Endothelial cell of umbilical vein (primary cell): Measurements from ENCODE around the gene RUSF1.

Experiments used
- EZH2 ChIP-seq: IDR thresholded peaks from 2 replicates; pipeline ENCODE4 v1.6.1; 2012; ENCODE audit warnings: borderline replicate concordance, low read depth, mild to moderate bottlenecking, moderate library complexity, low read length, inconsistent platforms; ENCODE audit not compliant: severe bottlenecking
- GATA2 ChIP-seq: IDR thresholded peaks from 2 replicates; pipeline ENCODE4 v1.7.0; 2011; ENCODE audit warnings: low read depth, mild to moderate bottlenecking, moderate library complexity, mixed read lengths, low read length; ENCODE audit not compliant: insufficient read length, insufficient read depth
- MYC ChIP-seq: IDR thresholded peaks from one replicate; pipeline ENCODE4 v1.6.1; 2011; ENCODE audit warnings: mild to moderate bottlenecking, low read depth, low read length
- POLR2A ChIP-seq: IDR thresholded peaks from 2 replicates; pipeline ENCODE4 v1.6.1; 2012; ENCODE audit warnings: low read depth, mild to moderate bottlenecking, control low read depth, low read length
- TF ChIP-seq, protein P1 (sequence below), 2 donors: IDR thresholded peaks; 1 replicate in 1 of 2; 2 replicates in 1 of 2; pipeline ENCODE4 v1.5.1; 2011; ENCODE audit warnings: low read length in 2 of 2, mild to moderate bottlenecking in 2 of 2, moderate library complexity in 2 of 2, control low read depth in 1 of 2, inconsistent platforms in 1 of 2, low read depth in 1 of 2; ENCODE audit not compliant: insufficient read depth in 1 of 2; ENCODE audit errors: extremely low read depth in 1 of 2
- TF ChIP-seq, protein P2 (sequence below): IDR thresholded peaks from 2 replicates; pipeline ENCODE4 v1.6.1; 2011; ENCODE audit not compliant: insufficient read depth, insufficient read length

DNA sequence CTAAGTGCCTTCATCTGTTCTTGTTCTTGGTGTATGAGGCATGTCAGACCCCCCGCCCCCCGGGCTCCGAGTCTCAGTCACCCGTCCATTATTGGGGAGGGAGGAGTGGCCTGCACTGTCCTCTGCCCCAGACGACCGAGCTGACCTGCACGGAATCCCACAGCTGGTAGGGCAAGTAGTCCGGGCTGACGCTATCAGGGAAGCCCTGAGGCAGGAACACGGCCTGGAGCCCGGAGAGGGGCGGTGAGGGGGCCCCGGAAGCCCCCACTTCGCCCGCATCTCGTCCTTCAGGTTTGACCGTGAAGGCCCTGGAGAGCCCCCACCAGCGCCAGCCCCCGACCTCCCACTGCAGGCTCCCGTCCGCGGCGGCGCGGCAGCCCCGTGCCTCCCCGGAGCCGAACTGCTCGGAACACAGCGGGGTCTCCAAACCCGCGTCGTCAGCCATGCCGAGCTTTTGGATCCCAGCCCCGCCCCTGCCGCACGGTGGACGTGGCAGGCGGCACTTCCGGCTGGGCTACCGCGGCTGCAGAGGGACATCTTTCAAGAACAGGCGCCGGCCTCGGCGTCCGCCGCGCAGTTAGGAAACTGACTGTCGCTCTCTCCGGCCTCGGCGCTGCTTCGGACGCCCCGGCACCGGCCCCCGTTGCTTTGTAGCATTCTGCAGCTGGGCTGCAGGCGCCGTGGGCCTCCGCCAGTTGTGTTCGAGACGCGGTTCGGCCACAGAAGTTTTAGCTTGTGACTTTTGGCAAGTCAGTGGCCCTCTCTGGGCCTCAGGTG lies at the start of gene RUSF1:
- TF ChIP-seq, protein P1, sequence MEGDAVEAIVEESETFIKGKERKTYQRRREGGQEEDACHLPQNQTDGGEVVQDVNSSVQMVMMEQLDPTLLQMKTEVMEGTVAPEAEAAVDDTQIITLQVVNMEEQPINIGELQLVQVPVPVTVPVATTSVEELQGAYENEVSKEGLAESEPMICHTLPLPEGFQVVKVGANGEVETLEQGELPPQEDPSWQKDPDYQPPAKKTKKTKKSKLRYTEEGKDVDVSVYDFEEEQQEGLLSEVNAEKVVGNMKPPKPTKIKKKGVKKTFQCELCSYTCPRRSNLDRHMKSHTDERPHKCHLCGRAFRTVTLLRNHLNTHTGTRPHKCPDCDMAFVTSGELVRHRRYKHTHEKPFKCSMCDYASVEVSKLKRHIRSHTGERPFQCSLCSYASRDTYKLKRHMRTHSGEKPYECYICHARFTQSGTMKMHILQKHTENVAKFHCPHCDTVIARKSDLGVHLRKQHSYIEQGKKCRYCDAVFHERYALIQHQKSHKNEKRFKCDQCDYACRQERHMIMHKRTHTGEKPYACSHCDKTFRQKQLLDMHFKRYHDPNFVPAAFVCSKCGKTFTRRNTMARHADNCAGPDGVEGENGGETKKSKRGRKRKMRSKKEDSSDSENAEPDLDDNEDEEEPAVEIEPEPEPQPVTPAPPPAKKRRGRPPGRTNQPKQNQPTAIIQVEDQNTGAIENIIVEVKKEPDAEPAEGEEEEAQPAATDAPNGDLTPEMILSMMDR (IDR thresholded peaks at IDR 0.05; ENCODE audit: extremely low read depth in 1 of 2, insufficient read depth in 1 of 2, low read depth in 1 of 2, low read length in 2 of 2), result no peak
- TF ChIP-seq POLR2A (peak; percentile 91), EZH2 (no peak), MYC (no peak), GATA2 (no peak)
- TF ChIP-seq, protein P2, sequence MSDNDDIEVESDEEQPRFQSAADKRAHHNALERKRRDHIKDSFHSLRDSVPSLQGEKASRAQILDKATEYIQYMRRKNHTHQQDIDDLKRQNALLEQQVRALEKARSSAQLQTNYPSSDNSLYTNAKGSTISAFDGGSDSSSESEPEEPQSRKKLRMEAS, result peak; percentile 28
